ENCODE data around the gene ULBP1.
"Not testable (repeated sequence)": the region's sequence is repeated elsewhere in the genome, so short reads cannot be mapped to it uniquely, and the experiment has no call there.

Gene ULBP1

GRCh38 chr6:149925253-149925973 lies 38.3 kb upstream of the ULBP1 start:
- Histone ChIP-seq H3K9ac (ENCODE audit: low read depth, low read length) (peak overlapping the region; percentile 38; the same call in 1 of the 2 replicates), H3K9me3 (ENCODE audit: control insufficient read depth, insufficient read depth, low read length) (no peaks in the 10 kb centered on the region; the same call in 1 of the 2 replicates), H3K4me1 (ENCODE audit: insufficient read depth, low read length) (no peaks in the 10 kb centered on the region), H3K36me3 (ENCODE audit: insufficient read depth, low read length) (no peaks in the 10 kb centered on the region)

DNA sequence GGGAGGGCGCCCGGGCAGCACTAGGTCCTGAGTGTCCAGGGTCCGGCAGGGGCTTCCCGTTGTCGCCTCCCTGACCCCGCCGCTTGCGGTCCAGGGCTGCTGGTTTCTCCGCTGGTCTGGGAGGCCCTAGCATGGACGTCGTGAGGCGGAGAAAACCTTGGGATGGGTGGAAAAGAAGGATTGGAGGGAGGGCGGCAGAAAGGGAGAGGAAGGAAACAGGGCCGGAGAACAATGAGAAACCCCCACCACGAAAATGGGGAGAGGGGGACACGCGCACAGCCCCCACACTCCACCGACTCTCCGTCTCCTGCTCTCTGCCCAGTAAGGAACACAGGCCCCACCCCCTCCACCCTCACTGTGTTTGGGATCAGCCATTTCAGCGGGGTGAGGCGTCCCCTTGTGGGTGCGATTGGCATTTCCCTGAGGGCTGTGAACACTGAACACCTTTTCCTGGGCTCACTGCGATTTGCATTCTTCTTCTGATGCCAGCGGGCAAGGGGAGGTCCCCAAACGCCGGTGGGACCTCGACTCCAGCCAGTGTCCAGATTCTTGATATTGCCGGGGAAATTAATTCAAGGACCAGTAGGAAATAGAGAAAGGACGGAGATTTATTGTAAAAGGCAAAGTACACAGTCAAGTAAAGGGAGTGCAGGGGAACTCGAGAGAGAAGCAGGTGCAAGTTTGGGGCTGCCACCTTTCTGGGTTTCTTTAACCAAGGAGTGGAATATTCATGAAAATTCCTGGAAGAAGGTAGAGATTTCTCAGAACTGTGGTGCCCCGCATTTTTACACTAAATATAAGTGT lies 37.6 kb upstream of the ULBP1 start:
- peak overlapping the region; percentile 38; the same call in 1 of the 2 replicates for H3K9ac ChIP-seq (ENCODE audit: low read depth, low read length)
- no peaks in the 10 kb centered on the region for H3K4me1 ChIP-seq (ENCODE audit: insufficient read depth, low read length)
- no peaks in the 10 kb centered on the region; the same call in 1 of the 2 replicates for H3K9me3 ChIP-seq (ENCODE audit: control insufficient read depth, insufficient read depth, low read length)
- no peaks in the 10 kb centered on the region for H3K36me3 ChIP-seq (ENCODE audit: insufficient read depth, low read length)

DNA sequence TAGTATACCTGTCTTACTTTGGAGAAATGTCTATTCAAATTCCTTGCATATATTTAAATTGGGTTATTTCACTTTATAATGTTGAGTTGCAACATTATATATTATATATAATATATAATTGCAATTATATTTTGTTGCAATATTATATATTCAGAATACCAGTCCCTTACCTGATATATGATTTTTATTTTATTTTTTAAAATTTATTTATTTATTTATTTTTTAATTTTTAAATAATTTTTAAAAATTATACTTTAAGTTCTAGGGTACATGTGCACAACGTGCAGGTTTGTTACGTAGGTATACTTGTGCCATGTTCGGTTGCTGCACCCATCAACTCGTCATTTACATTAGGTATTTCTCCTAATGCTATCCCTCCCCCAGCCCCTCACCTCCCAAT lies 36.7 kb upstream of the ULBP1 start:
- not testable (repeated sequence) for H3K9me3 ChIP-seq (ENCODE audit: control insufficient read depth, insufficient read depth, low read length); H3K4me1 ChIP-seq (ENCODE audit: insufficient read depth, low read length); H3K9ac ChIP-seq (ENCODE audit: low read depth, low read length); H3K36me3 ChIP-seq (ENCODE audit: insufficient read depth, low read length)

GRCh38 chr6:149929422-149929821 lies 34.3 kb upstream of the ULBP1 start:
- Histone ChIP-seq H3K36me3 (ENCODE audit: insufficient read depth, low read length) (no peaks in the 10 kb centered on the region), H3K9me3 (ENCODE audit: control insufficient read depth, insufficient read depth, low read length) (no peaks in the 10 kb centered on the region), H3K9ac (ENCODE audit: low read depth, low read length) (no peak overlapping the region), H3K4me1 (ENCODE audit: insufficient read depth, low read length) (no peaks in the 10 kb centered on the region)

DNA sequence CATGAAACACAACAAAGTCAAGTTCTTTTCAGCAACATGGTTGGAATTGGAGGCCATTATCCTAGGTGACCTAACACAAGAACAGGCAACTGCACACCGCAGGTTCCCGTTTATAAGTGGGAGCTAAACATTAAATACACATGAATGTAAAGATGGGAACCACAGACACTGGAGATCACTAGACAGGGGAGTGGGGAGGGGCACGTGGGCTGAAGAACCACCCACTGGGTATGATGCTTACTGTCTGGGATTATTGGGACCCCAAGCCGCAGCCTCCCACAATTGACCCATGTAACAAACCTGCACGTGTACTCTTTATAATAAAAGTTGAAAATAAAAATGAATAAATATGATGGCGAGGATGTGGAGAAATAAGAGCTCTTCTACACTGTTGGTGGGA lies 32.2 kb upstream of the ULBP1 start:
- H3K4me1 ChIP-seq (ENCODE audit: insufficient read depth, low read length) = no peaks in the 10 kb centered on the region
- no peaks in the 10 kb centered on the region for H3K36me3 ChIP-seq (ENCODE audit: insufficient read depth, low read length)
- no peaks in the 10 kb centered on the region for H3K9me3 ChIP-seq (ENCODE audit: control insufficient read depth, insufficient read depth, low read length)
- H3K9ac ChIP-seq (ENCODE audit: low read depth, low read length) = no peak overlapping the region

DNA sequence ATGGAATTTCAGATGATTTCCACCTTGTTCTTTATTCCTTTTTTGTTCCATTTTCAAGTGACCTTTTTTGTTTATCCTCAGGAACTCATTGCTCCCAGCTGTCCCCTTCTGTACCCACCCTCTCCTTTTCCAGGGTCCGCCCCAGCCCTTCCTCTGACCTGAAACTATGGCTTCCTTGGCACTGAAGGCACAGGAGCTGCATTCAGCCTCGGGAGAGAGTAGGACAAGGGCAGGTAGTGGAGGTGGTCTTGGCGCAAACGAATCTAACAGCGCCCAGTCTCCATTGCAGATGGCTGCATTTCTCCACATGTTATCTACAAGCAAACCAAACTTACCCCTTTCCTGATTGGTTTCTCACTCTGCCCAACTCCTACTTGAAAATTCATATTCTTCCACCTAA lies 30.7 kb upstream of the ULBP1 start:
- Histone ChIP-seq H3K9ac (ENCODE audit: low read depth, low read length) (no peak overlapping the region), H3K9me3 (ENCODE audit: control insufficient read depth, insufficient read depth, low read length) (no peaks in the 10 kb centered on the region)

DNA sequence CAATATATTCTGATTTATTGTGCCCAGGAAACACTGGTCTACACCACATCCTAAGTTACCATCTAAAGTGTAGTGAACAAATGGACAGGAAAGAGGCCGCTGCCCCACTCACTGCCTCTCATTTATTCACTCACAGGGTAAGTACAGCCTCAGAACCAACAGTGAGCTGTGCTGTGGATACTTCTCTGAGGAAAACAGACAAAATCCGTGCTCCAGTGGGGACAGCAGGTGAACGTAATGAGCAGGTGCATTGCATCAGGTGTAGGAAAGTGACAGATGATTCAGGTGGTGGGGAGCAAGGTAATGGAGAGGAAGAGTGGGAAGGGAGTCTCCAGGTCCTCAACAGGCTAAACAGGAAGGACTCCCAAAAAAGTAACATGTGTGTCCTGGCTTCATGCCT lies 30.3 kb upstream of the ULBP1 start:
- H3K9me3 ChIP-seq (ENCODE audit: control insufficient read depth, insufficient read depth, low read length) = no peaks in the 10 kb centered on the region
- H3K4me1 ChIP-seq (ENCODE audit: insufficient read depth, low read length) = no peaks in the 10 kb centered on the region
- no peak overlapping the region for H3K9ac ChIP-seq (ENCODE audit: low read depth, low read length)
- H3K36me3 ChIP-seq (ENCODE audit: insufficient read depth, low read length) = no peaks in the 10 kb centered on the region

More for the DNA sequence above, 30.7 kb upstream of the ULBP1 start:
- Histone ChIP-seq H3K4me1 (ENCODE audit: insufficient read depth, low read length) (no peaks in the 10 kb centered on the region), H3K36me3 (ENCODE audit: insufficient read depth, low read length) (no peaks in the 10 kb centered on the region)

GRCh38 chr6:149934249-149935156 lies 29.2 kb upstream of the ULBP1 start:
- H3K9me3 ChIP-seq (ENCODE audit: control insufficient read depth, insufficient read depth, low read length) = no peaks in the 10 kb centered on the region
- no peaks in the 10 kb centered on the region for H3K36me3 ChIP-seq (ENCODE audit: insufficient read depth, low read length)
- no peaks in the 10 kb centered on the region for H3K4me1 ChIP-seq (ENCODE audit: insufficient read depth, low read length)
- H3K9ac ChIP-seq (ENCODE audit: low read depth, low read length) = no peak overlapping the region

DNA sequence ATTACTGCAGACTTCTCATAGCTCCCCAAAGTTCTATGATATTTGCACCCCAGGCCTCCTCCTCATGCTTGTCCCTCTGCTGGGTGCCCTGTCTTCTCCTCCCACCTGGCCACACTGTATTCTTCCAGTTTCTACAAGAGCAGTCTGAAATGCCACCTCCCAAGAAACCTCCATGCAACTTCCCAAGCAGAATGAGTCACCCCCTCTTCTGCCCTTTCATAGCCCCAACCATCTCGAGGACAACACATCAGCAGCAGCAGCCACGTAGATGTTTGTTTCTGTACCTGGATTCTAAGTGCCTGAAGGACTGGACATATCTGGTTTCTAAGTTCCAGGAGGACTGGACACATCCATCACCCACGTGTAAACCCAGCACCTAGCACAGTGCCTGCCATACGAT lies 28.5 kb upstream of the ULBP1 start:
- Histone ChIP-seq H3K9ac (ENCODE audit: low read depth, low read length) (no peak overlapping the region), H3K9me3 (ENCODE audit: control insufficient read depth, insufficient read depth, low read length) (no peaks in the 10 kb centered on the region), H3K36me3 (ENCODE audit: insufficient read depth, low read length) (no peaks in the 10 kb centered on the region), H3K4me1 (ENCODE audit: insufficient read depth, low read length) (no peaks in the 10 kb centered on the region)

DNA sequence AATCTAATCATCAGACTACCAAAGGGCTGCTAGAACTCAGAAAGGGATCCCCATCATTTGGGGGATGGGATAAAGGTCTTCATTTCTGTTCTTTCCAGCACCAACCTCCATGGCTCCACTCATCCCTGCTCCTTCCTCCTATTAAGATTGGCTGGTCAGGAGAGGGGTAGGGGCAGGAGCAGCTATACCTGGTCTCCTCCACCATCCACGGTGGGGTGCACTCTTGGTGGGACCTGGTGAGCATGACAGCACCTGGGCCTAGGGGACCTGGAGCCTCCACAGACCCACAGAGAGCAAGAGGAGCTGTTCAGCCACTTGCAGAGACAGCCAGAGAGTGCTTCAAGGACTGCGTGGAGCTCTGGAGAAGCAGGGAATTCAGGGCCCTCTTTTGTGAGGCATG lies 28.1 kb upstream of the ULBP1 start:
- no peaks in the 10 kb centered on the region for H3K4me1 ChIP-seq (ENCODE audit: insufficient read depth, low read length)
- no peaks in the 10 kb centered on the region for H3K9me3 ChIP-seq (ENCODE audit: control insufficient read depth, insufficient read depth, low read length)
- no peaks in the 10 kb centered on the region for H3K36me3 ChIP-seq (ENCODE audit: insufficient read depth, low read length)
- no peak overlapping the region for H3K9ac ChIP-seq (ENCODE audit: low read depth, low read length)

- Histone ChIP-seq H3K36me3 (ENCODE audit: insufficient read depth, low read length) (no peaks in the 10 kb centered on the region), H3K9me3 (ENCODE audit: control insufficient read depth, insufficient read depth, low read length) (no peaks in the 10 kb centered on the region), H3K9ac (ENCODE audit: low read depth, low read length) (no peak overlapping the region), H3K4me1 (ENCODE audit: insufficient read depth, low read length) (no peaks in the 10 kb centered on the region)
Observed at GRCh38 chr6:149936743-149937142, 27.0 kb upstream of the ULBP1 start.

- not testable (repeated sequence) for H3K9me3 ChIP-seq (ENCODE audit: control insufficient read depth, insufficient read depth, low read length); H3K4me1 ChIP-seq (ENCODE audit: insufficient read depth, low read length); H3K36me3 ChIP-seq (ENCODE audit: insufficient read depth, low read length)
- peak overlapping the region; percentile 34; the same call in 1 of the 2 replicates for H3K9ac ChIP-seq (ENCODE audit: low read depth, low read length)
Observed at GRCh38 chr6:149938013-149938570, 25.7 kb upstream of the ULBP1 start.

GRCh38 chr6:149938571-149939355 lies 25.0 kb upstream of the ULBP1 start:
- Histone ChIP-seq H3K36me3 (ENCODE audit: insufficient read depth, low read length) (no peaks in the 10 kb centered on the region), H3K9me3 (ENCODE audit: control insufficient read depth, insufficient read depth, low read length) (no peaks in the 10 kb centered on the region), H3K4me1 (ENCODE audit: insufficient read depth, low read length) (no peaks in the 10 kb centered on the region), H3K9ac (ENCODE audit: low read depth, low read length) (peak overlapping the region; percentile 34; the same call in 1 of the 2 replicates)

DNA sequence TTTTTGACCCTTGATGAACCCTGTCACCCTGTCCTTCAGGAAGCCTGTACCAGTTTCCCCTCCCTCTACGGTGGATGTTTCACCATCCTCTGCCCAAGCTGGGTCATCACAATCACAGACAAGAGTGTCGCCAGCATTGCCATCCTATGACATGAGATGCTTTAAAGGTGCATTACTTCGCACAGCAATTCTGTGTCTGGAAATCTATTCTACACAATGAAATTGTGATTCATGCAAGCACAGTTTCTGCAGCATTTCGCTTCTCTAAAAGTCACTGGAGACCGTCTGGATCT lies 24.4 kb upstream of the ULBP1 start:
- Histone ChIP-seq H3K9me3 (ENCODE audit: control insufficient read depth, insufficient read depth, low read length) (no peaks in the 10 kb centered on the region), H3K36me3 (ENCODE audit: insufficient read depth, low read length) (no peaks in the 10 kb centered on the region), H3K4me1 (ENCODE audit: insufficient read depth, low read length) (no peaks in the 10 kb centered on the region), H3K9ac (ENCODE audit: low read depth, low read length) (no peak overlapping the region)
